ENCODE data around the gene ATR.

GRCh38 chr3:142601713-142602112, 23.2 kb upstream of the ATR start:
- no peak for TF ChIP-seq CTCF (IDR thresholded peaks at IDR 0.05)
- TF ChIP-seq EP300 (IDR thresholded peaks at IDR 0.05): no peak
- TF ChIP-seq POLR2AphosphoS5 (IDR thresholded peaks at IDR 0.05): no peak
- no peak for TF ChIP-seq POLR2A (IDR thresholded peaks at IDR 0.05)

Measured in upper lobe of left lung (tissue), 4 donors.